DOHH2 (cell line): ENCODE data around the gene ATP6V1E1.

Experiments
- CTCF ChIP-seq: fragments of 200-600 bp; sonication (generic); IDR thresholded peaks from one replicate; pipeline ENCODE4 v1.5.1; 2014; ENCODE audit warnings: antibody characterized with exemption, mild to moderate bottlenecking, low read depth, low read length; ENCODE audit not compliant: poor library complexity, severe bottlenecking
- EZH2phosphoT487 ChIP-seq: fragments of 200-600 bp; sonication (generic); IDR thresholded peaks from 2 replicates; pipeline ENCODE4 v1.6.1; 2017; ENCODE audit warnings: borderline replicate concordance, mild to moderate bottlenecking, antibody characterized with exemption, low read length, moderate library complexity, mixed read lengths

GRCh38 chr22:17549655-17550054 is 78.9 kb downstream of the ATP6V1E1 start:
- TF ChIP-seq CTCF (no peak), EZH2phosphoT487 (no peak)
